CD14-positive monocyte (primary cell): ENCODE results near the gene OVOL2. TPM values are rescaled to one million over a fixed set of nuclear protein-coding genes. Genes with fewer than 3 reads are reported as not detected.

Experiments used
- DNase-seq, 3 donors: peaks; one replicate each; pipeline ENCODE4 v3.0.0-alpha.2; 2011 to 2022
- H2AFZ ChIP-seq: 2 replicates; pipeline ENCODE4 v1.6.0; 2012; ENCODE audit warnings: mild to moderate bottlenecking, low read depth, low read length, inconsistent platforms; ENCODE audit not compliant: insufficient read depth, poor library complexity, severe bottlenecking
- H3K27ac ChIP-seq, 2 donors: 1 replicate in 1 of 2; 2 replicates in 1 of 2; pipeline ENCODE4 v1.5.1; 2012 to 2013; ENCODE audit warnings: low read length in 2 of 2, control low read depth in 1 of 2, inconsistent platforms in 1 of 2, low read depth in 1 of 2, mild to moderate bottlenecking in 1 of 2
- H3K27me3 ChIP-seq, 2 donors: one replicate each; pipeline versions ENCODE4 v1.6.0 to v1.6.1; 2011 to 2013; ENCODE audit warnings: low read length in 2 of 2; ENCODE audit not compliant: control insufficient read depth in 2 of 2, insufficient read depth in 2 of 2
- H3K36me3 ChIP-seq, 2 donors: replicated peaks in 1 of 2; 1 replicate in 1 of 2; 2 replicates in 1 of 2; pipeline versions ENCODE4 v1.5.1 to v1.6.1; 2012 to 2013; ENCODE audit warnings: low read length in 2 of 2, control low read depth in 1 of 2, inconsistent platforms in 1 of 2, mild to moderate bottlenecking in 1 of 2; ENCODE audit not compliant: insufficient read depth in 2 of 2, control insufficient read depth in 1 of 2
- H3K4me1 ChIP-seq, 2 donors: 1 replicate in 1 of 2; 2 replicates in 1 of 2; pipeline versions ENCODE4 v1.5.1 to v1.6.1; 2012 to 2013; ENCODE audit warnings: low read length in 2 of 2, control low read depth in 1 of 2, inconsistent platforms in 1 of 2, mild to moderate bottlenecking in 1 of 2, moderate library complexity in 1 of 2; ENCODE audit not compliant: insufficient read depth in 2 of 2, control insufficient read depth in 1 of 2
- H3K4me2 ChIP-seq: replicated peaks from 2 replicates; pipeline ENCODE3; 2012; ENCODE audit warnings: low read length, moderate library complexity, mild to moderate bottlenecking; ENCODE audit not compliant: poor library complexity, severe bottlenecking; ENCODE audit errors: extremely low read depth
- H3K4me3 ChIP-seq, 3 experiments: fragments of 200-600 bp in 1 of 3; sonication (generic) in 1 of 3; replicated peaks in 1 of 3; 1 replicate in 2 of 3; 2 replicates in 1 of 3; pipeline ENCODE4 v1.5.1; 2011 to 2013; ENCODE audit warnings: low read length in 3 of 3, mild to moderate bottlenecking in 3 of 3, control low read depth in 2 of 3, low read depth in 2 of 3, inconsistent platforms in 1 of 3, moderate library complexity in 1 of 3
- H3K79me2 ChIP-seq: 2 replicates; pipeline ENCODE4 v1.6.0; 2012; ENCODE audit warnings: mild to moderate bottlenecking, control low read depth, inconsistent platforms, low read length, moderate library complexity; ENCODE audit not compliant: insufficient read depth
- H3K9ac ChIP-seq: 2 replicates; pipeline ENCODE4 v1.6.0; 2017; ENCODE audit warnings: low read length, mild to moderate bottlenecking; ENCODE audit not compliant: insufficient read depth, poor library complexity, severe bottlenecking
- H3K9me3 ChIP-seq, 2 donors: replicated peaks in 1 of 2; 1 replicate in 1 of 2; 2 replicates in 1 of 2; pipeline versions ENCODE4 v1.5.1 to v1.6.1; 2012 to 2013; ENCODE audit warnings: low read length in 2 of 2, control low read depth in 1 of 2; ENCODE audit not compliant: control insufficient read depth in 1 of 2, insufficient read depth in 1 of 2
- H4K20me1 ChIP-seq: 2 replicates; pipeline ENCODE4 v1.6.0; 2012; ENCODE audit warnings: mild to moderate bottlenecking, low read length, control low read depth, moderate library complexity; ENCODE audit not compliant: insufficient read depth
- H3K27ac Mint-ChIP-seq, 7 donors: one replicate each; pipeline ENCODE4 v1.8.0; 2020; ENCODE audit warnings: mild to moderate bottlenecking in 7 of 7, mixed read lengths in 7 of 7, moderate library complexity in 6 of 7, inconsistent platforms in 2 of 7
- H3K27me3 Mint-ChIP-seq, 3 donors: one replicate each; pipeline ENCODE4 v1.8.0; 2021 to 2022; ENCODE audit warnings: low read depth in 3 of 3, mild to moderate bottlenecking in 3 of 3, mixed read lengths in 3 of 3, moderate library complexity in 3 of 3, inconsistent platforms in 1 of 3
- H3K36me3 Mint-ChIP-seq, 2 donors: one replicate each; pipeline ENCODE4 v1.8.0; 2020; ENCODE audit warnings: mixed read lengths in 2 of 2, inconsistent platforms in 1 of 2, mild to moderate bottlenecking in 1 of 2
- H3K4me1 Mint-ChIP-seq: one replicate; pipeline ENCODE4 v1.8.0; 2020; ENCODE audit warnings: mild to moderate bottlenecking, mixed read lengths
- H3K4me3 Mint-ChIP-seq, 2 donors: one replicate each; pipeline ENCODE4 v1.8.0; 2020; ENCODE audit warnings: mild to moderate bottlenecking in 2 of 2, mixed read lengths in 2 of 2, moderate library complexity in 1 of 2
- H3K9me3 Mint-ChIP-seq, 7 donors: one replicate each; pipeline ENCODE4 v1.8.0; 2020 to 2022; ENCODE audit warnings: mixed read lengths in 7 of 7, mild to moderate bottlenecking in 6 of 7, moderate library complexity in 6 of 7, inconsistent platforms in 2 of 7
- WGBS: methylation state at CpG from one replicate; pipeline ENCODE4 v1.1.5; 2013; ENCODE audit warnings: missing lambda C conversion rate; ENCODE audit not compliant: insufficient coverage; 5-methylcytosine and 5-hydroxymethylcytosine counted together
- intact Hi-C, 2 donors: fragments of 100-400 bp; cut with micrococcal nuclease; formaldehyde crosslinking; loops; one replicate each; pipeline versions ENCODE4 v1.15.0 to v1.15.1; 2023
- polyA plus RNA-seq, 3 donors: library from polyadenylated mRNA; depleted of rRNA in 1 of 3; unstranded in 2 of 3; stranded (reverse) in 1 of 3; fragments of 300-500 nt in 2 of 3; fragments of >200 nt in 1 of 3; fragmentation: Illumina TruSeq in 2 of 3; gene quantifications; 1 replicate in 2 of 3; 2 replicates in 1 of 3; pipeline ENCODE4 v1.2.3, GENCODE V29; 2012 to 2021
- TF ChIP-seq, protein P1 (sequence below): fragments of 200-600 bp; IDR thresholded peaks from one replicate; pipeline ENCODE4 v1.8.0; 2022; ENCODE audit warnings: antibody characterized with exemption, mild to moderate bottlenecking

The OVOL2 gene
- polyA plus RNA-seq, 3 donors = not detected

DNA sequence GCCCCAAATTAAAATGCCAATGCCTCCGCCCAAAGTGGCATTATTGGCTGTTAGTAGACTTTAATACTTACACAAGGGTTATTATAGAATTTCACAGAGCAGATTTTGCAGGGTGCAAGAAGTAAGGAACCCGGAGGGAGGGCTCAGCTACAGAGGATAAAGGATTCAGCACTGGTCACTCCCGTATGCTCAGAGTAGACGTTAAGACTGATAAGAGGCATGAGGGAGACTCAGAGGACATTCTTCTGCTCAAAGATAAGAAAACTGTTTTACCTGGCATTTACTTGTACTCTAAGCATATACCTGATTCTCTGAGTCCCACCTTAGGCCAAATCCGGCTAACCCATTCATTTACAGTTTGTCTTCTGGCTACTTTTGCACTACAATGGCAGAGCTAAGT is 36.5 kb upstream of the OVOL2 start:
- Histone ChIP-seq H3K4me1 (no peaks in the 10 kb centered on the region), H3K36me3 (no peaks in the 10 kb centered on the region), H2AFZ (no peak overlapping the region), H4K20me1 (no peaks in the 10 kb centered on the region), H3K79me2 (no peaks in the 10 kb centered on the region), H3K9me3 (no peaks in the 10 kb centered on the region), H3K4me2 (no peak overlapping the region), H3K27me3 (no peaks in the 10 kb centered on the region), H3K4me3 (no peak overlapping the region), H3K27ac (no peak overlapping the region), H3K9ac (no peak overlapping the region)
- no peaks in the 10 kb centered on the region for H3K4me1 Mint-ChIP-seq
- H3K27me3 Mint-ChIP-seq = peaks cover 2 to 8% (median 7%) of the 10 kb centered on the region in 3 donors
- H3K4me3 Mint-ChIP-seq = no peak overlapping the region
- WGBS = 100% methylated on average over 4 of the region's 5 CpGs
- TF ChIP-seq, protein P1, sequence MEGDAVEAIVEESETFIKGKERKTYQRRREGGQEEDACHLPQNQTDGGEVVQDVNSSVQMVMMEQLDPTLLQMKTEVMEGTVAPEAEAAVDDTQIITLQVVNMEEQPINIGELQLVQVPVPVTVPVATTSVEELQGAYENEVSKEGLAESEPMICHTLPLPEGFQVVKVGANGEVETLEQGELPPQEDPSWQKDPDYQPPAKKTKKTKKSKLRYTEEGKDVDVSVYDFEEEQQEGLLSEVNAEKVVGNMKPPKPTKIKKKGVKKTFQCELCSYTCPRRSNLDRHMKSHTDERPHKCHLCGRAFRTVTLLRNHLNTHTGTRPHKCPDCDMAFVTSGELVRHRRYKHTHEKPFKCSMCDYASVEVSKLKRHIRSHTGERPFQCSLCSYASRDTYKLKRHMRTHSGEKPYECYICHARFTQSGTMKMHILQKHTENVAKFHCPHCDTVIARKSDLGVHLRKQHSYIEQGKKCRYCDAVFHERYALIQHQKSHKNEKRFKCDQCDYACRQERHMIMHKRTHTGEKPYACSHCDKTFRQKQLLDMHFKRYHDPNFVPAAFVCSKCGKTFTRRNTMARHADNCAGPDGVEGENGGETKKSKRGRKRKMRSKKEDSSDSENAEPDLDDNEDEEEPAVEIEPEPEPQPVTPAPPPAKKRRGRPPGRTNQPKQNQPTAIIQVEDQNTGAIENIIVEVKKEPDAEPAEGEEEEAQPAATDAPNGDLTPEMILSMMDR = no peak
- no peaks in the 10 kb centered on the region for H3K36me3 Mint-ChIP-seq
- H3K9me3 Mint-ChIP-seq = peaks cover 0 to 3% (median 0%) of the 10 kb centered on the region in 7 donors
- intact Hi-C loops = no loop called here
- no peak overlapping the region for H3K27ac Mint-ChIP-seq
- no peak for DNase-seq

DNA sequence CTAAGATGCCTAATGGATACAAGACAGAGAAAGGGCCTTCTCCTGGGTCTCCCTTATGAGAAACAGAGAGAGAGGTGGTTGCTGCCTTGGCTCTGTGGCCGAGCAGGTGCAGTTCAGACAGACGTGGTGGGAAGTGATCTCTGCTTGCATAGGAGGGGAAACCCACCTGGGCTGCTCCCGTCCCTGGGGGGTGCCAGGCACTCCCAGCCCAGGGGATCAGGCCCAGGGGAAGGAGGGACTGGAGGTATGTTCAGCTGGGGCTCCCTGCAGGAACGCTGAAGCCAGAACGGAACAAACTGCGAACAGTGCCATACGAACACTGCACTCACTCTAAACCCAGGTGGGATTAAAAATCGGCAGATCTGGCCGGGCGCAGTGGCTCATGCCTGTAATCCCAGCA is 35.7 kb upstream of the OVOL2 start:
- Mint-ChIP-seq H3K27ac (no peak overlapping the region), H3K9me3 (peaks cover 0 to 2% (median 0%) of the 10 kb centered on the region in 7 donors), H3K27me3 (peaks cover 0 to 10% (median 10%) of the 10 kb centered on the region in 3 donors)

More for the DNA sequence above, 35.7 kb upstream of the OVOL2 start:
- Histone ChIP-seq H3K4me3 (no peak overlapping the region), H3K4me2 (no peak overlapping the region), H3K9me3 (no peaks in the 10 kb centered on the region), H3K9ac (no peak overlapping the region), H4K20me1 (no peaks in the 10 kb centered on the region), H2AFZ (no peak overlapping the region), H3K79me2 (no peaks in the 10 kb centered on the region), H3K36me3 (no peaks in the 10 kb centered on the region), H3K27me3 (no peaks in the 10 kb centered on the region), H3K4me1 (no peaks in the 10 kb centered on the region), H3K27ac (no peak overlapping the region)
- WGBS = 74% methylated on average over 3 of the region's 10 CpGs
- Mint-ChIP-seq H3K4me1 (no peaks in the 10 kb centered on the region), H3K36me3 (no peaks in the 10 kb centered on the region), H3K4me3 (no peak overlapping the region)
- DNase-seq = no peak
- intact Hi-C loops = no loop called here
- TF ChIP-seq, protein P1 = no peak
